Stimulated activated CD4-positive, alpha-beta T cell treated with anti-CD3 and anti-CD28 coated beads, TNF-alpha, amount 100 ng/mL, for 48 hours (primary cell): ENCODE results near the gene APPBP2.
A peak's percentile ranks its signal among the peaks of the same experiment; 100 is the strongest.
"Not testable (repeated sequence)": the region's sequence is repeated elsewhere in the genome, so short reads cannot be mapped to it uniquely, and the experiment has no call there.

Source experiments
- DNase-seq, 3 donors: peaks; one replicate each; pipeline ENCODE4 v3.0.0-alpha.2; 2020; ENCODE audit warnings: low read depth in 3 of 3

The APPBP2 gene

DNA sequence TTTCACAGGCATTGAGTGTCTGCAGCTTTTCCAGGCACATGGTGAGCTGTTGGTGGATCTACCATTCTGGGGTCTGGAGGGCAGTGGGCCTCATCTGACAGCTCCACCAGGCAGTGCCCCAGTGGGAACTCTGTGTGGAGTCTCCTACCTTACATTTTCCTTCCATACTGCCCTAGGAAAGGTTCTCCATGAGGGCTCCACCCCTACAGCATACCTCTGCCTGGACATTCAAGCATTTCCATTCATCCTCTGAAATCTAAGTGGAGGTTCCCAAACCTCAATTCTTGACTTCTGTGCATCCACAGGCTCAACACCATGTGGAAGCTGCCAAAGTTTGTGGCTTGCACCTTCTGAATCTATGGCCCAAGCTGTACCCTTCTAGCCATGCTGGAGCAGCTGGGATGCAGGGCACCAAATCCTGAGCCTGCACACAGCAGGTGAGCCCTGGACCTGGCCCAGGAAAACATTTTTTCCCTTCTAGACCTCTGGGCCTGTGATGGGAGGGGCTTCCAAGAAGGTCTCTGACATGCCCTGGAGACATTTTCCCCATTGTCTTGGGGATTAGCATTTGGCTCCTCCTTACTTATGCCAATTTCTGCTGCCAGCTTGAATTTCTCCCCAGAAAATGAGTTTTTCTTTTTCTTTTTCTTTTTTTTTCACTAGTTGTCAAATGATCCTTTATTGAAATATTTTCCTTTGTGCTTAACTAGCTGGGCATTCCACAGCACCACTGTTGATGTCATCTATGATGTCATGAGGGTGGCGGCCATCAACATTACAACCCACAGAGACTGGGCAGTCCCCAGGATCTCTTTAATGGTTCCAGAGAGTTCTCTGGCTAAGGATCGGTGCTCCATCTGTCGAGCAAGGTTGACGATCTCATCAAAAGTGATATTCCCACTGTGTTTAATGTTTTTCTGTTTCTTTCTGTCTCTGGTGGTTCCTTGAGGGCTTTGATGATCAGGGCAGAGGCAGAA lies 92.7 kb downstream of the APPBP2 start:
- not testable (repeated sequence) for DNase-seq

DNA sequence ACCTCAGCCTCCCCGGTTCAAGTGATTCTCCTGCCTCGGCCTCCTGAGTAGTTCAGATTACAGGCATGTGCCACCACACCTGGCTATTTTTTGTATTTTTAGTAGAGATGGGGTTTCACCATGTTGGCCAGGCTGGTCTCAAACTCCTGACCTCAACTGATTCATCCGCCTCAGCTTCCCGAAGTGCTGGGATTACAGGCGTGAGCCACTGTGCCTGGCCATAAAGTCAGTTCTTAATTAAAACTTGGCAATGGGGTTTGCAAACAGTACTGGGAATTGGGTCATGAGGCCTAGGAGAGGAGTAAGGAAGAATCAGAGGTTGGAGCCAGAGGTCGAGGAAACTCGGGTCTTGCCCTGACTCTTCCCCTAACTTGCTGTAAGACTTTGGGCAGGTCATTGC lies 95.5 kb downstream of the APPBP2 start:
- DNase-seq, result not testable (repeated sequence)

DNA sequence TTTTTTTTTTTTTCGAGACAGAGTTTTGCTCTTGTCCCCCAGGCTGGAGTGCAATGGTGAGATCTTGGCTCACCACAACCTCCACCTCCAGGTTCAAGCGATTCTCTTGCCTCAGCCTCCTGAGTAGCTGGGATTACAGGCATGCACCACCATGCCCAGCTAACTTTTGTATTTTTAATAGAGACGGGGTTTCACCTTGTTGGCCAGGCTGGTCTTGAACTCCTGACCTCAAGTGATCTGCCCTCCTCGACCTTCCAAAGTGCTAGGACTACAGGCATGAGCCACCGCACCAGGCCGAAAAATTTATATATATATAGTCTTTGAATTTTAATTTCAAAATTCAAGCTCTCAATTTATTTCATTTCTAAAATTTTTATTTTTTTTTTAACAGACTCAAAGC lies 97.6 kb downstream of the APPBP2 start:
- DNase-seq, result not testable (repeated sequence)

DNA sequence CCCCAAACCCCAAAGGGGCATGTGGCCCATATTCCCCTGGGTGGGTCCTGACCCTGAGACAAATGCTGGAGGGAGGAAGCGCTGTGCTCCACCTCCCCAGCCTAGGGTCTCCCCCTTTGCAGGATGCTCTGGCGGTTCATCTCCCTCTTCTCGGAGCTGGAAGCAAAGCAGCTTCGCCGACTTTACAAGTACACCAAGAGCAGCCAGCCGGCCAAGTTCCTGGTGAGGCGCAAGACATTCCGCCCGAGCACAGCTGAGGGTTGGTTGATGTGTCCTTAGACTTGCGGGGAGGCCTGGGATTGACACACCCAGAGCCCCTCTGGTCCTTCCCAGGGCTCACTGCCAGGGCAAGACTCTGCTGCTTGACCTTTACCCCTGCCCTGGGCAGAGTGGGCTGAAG lies 99.4 kb downstream of the APPBP2 start:
- no peak for DNase-seq

DNA sequence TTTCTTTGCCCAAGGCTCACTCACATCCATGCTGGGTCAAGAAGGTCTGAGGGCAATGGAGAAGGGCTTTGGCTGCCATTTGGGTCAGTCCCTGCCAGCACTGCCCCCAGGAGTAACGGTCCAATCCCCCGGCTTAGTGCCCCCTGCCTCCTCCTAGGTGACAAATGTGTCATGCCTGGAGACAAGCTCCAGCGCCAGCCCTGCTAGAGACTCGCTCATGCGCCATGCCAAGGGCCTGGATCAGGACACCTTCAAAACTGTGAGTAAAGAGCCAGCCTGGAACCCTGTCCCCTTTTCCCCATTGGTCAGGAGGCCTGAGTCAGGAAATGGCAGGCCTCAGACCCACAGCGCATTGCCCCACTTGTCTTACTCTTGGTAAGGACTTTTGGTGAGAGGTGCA lies 100.4 kb downstream of the APPBP2 start:
- no peak for DNase-seq

DNA sequence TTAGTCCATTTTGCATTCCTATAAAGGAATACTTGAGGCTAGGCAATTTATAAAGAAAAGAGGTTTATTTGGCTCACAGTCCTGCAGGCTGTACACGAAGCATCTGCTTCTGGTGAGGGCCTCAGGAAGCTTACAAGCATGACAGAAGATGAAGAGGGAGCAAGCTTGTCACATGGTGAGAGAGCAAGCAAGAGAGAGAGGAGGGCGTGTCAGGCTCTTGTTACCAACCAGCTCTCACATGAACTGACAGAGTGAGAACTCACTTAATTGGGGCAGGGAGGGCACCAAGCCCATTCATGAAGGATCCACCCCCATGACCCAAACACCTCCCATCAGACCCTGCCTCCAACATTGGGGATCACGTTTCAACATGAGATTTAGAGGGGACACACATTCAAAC lies 102.2 kb downstream of the APPBP2 start:
- no peak for DNase-seq

DNA sequence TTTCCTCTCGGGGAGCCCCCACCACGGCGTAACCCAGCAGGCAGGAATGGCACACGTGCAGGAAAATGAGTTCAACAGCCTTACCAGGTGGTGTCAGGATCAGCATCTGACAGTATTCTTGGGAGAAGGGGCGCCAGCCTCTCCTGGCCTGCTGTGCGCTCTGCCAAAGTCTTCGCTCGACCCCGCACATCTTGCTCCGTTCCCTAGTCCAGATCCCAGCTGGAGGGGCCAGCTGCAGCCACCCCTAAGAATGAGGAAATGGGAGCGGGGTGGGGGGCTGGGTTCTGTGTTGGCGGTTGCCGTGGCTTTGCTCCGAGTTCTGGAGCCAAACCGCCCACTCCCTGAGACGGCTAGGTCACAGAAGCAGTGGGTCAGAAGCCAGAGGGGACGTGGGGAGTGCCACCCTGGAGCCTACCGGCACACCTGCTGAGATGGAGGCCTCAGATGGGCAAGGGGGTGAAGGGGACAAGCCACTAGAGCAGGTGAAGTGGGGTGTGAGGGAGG lies 103.8 kb downstream of the APPBP2 start, which contains the start of gene CHCT1:
TSS of gene CHCT1 (plus strand) at position 328 of the 504 bp plus-strand sequence. CDS start at position 432, 104 bp downstream.
- no peak for DNase-seq

DNA sequence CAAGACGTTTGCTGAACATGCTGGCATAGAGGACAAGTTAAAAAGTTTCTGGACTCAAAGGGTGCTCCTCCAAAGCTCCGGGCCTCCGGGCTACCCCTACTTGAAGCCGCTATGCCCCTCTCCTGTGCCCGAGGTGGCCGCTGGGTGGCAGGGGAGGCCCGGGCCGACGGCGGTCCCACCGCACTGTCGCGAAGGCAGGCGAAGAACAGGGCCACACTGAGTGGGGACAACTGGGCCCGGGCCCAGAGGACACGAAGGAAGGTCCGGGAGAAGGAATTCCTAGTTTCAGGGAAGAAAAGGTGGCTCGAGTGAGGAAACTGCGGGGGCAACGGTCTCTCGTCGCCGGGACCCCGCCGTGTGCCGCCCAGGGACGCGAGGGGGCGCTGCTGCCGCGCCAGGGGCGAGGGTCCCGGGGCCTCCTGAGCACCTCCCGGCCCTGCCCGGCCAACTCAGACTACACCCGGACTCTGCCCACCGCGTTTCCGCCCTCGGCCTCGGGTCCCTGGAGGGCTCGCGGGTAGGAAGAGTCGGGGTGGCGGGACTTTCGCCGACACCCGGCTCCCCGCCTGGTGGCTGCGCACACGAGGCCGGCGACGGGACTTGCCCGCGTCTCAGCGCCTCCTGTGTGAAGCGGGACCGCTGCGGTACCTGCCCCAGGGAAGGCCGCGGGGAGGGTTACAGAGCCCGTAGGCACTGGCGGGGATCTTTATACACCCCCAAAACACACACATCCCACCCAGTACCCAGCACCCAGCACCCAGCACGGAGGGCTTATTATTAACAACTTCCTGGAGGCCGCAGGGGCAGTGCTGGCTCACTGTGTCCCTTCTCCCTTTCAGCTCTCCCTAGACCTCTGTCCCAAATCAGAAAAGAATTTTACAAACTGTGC lies 104.5 kb downstream of the APPBP2 start:
- DNase-seq, result peak; percentile 58 to 70 (median 58)

DNA sequence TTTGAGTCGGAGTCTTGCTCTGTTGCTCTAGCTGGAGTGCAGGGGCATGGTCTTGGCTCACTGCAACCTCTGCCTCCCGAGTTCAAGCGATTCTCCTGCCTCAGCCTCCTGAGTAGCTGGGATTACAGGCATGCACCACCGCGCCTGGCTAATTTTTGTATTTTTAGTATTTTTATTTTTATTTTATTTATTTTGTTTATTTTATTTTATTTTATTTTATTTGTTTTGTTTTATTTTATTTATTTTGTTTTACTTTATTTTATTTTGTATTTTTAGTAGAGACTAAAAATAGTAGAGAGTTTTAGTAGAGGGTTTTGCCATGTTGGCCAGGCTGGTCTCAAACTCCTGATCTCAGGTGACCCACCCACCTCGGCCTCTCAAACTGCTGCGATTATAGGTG lies 106.2 kb downstream of the APPBP2 start:
- DNase-seq, result not testable (repeated sequence)

DNA sequence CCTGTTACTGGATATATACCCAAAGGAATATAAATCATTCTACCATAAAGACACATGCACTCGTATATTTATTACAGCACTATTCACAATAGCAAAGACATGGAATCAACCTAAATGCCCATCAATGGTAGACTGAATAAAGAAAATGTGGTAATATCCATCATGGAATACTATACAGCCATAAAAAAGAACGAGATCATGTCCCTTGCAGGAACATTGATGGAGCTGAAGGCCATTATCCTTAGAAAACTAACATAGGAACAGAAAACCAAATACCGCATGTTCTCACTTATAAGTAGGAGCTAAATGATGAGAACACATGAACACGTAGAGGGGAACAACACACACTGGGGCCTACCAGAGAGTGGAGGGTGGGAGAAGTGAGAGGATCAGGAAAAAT lies 107.0 kb downstream of the APPBP2 start:
- DNase-seq, result not testable (repeated sequence)

DNA sequence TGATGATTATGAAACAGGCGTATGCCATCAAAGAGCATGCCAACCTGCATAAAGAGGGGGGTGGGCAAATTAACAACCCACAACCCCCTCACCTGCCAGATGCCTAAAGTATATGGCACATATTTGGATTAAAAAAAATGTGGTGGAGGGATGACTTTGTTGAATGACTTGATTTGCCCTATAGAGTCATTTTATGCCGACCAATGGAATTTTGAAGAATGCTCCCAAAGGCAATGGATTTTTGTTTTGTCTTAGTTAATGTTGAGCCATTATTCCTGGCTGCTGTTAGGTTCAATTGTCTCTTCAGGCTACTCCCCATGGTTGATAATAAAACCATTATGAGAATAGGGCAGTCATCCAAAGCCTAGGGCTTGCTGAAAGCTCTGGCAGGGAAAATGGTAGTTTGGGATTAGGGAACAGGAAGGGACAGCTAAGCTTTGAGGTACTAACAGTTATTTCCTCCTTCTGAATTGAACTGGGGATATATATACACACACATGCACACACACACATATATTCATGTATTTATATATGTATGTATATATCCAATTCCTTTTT lies 109.6 kb downstream of the APPBP2 start:
- DNase-seq, result no peak

DNA sequence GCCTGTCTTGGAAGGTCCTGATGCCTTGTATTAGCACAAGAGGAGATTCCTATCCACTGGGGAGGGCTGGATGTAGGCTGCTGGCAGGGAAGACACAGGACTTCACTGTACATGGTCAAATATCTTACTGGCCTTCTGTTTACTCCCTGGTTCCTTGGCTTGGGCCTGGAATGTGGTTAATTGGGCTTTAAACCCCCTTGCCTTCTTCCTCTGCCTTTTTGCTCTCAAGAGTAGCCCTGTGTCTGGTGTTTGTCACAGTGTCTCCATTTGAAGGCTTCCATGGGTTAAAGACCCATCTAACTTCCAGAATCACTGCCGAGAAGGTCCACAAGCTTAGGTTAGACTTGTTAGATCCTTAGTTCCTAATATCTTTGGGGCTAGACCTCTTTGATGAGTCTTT lies 110.9 kb downstream of the APPBP2 start:
- DNase-seq, result no peak

DNA sequence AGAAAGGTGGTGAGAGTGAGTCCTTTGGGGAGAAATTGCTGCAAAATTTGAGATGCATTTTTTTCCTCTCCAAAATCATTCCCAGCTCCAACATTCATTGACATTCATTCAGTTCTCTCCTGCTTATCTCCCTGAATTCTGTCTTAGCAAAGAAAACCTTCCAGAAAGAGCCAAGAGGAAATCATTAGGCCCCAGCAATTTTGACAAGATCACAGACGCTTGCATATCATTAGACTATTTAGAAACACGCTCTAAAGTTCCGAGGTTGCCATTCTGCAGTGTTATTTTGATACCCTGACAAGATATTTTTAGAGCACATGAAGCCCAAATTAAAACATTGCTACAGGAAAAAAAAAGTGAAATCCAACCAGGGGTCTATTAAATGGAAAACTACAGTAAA lies 113.3 kb downstream of the APPBP2 start:
- DNase-seq, result no peak

DNA sequence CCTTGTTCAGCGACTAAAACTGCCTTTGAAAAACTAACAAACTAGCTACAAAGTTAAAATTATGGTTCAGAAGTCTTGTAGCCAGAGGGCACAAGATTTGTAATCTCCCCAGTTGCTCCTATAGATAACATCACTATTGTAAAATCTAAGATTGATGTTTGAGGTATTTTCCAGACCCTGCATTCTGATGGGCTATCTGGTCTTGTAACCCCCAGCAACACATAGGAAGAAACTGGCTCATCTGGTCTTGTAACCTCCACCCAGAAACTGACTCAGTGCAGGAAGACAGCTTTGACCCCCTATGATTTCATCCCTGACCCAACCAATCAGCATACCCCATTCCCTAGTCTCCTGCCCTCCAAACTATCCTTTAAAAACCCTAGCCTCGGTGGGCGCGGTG lies 116.0 kb downstream of the APPBP2 start:
- no peak for DNase-seq

DNA sequence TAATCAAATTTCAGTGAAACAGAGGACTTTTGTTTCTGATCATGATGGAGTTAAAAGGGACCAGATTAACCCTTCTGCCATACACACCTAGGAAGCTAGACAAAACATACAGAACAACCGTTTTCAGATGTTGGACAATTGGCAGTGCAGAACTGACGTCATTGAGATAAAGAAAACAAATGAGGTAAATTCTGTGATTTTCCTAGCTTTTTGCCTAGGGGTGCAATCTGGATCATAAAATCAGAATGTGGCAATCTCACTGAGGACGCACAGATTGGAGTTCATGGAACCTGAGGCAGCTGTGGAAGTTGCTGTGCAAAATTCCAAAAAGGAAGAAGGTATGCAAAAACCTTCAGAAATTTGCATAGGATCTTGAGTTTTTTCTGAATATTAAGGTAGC lies 119.2 kb downstream of the APPBP2 start:
- DNase-seq, result no peak

DNA sequence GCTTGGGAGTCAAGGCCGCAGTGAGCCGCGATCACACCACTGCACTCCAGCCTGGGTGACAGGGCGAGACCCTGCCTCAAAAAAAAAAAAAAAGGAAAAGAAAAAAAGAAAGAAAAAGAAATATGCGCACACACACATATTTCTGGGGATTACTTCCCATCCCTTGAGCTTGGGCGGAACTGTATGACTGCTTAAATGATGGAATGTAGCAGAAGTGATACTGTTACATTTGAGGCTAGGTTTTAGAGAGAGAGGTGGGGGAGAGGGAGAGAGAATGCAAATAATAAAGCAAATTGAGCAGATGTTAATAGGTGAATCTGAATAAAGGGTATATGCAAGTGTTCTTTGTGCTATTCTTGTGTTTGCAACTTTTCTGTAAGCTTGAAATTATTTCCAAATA lies 122.1 kb downstream of the APPBP2 start:
- no peak for DNase-seq

DNA sequence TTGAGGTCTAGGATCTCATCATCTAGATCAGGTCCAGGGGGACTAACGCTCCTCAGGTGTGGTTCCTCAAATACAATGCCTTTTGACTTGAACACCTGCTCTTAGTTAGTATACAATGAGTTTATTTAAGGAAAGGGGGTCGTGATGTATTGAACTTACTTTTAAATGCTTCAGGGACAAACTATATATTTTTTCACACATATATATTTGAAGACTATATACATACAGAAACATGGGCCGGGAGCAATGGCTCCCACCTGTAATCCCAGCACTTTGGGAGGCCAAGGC lies 122.6 kb downstream of the APPBP2 start:
- no peak for DNase-seq

DNA sequence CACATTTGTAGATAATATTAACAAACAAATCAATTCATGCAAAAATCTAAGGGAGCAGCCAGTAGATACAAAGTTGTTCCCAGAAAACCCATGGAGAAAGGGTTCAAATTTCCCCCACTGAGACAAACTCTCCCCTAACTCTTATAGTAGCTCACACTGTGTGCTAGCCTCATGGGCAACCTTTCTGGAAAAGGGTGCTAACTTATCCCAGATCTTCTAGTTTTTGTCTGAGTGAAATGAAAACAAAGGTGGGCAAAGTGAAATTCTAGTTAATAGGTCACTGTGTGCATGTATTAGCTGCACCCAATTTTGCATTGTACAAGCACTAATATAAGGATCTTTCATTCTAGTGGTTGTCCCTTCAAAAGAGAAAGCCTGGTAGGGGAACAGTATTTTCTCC lies 124.2 kb downstream of the APPBP2 start:
- no peak for DNase-seq

DNA sequence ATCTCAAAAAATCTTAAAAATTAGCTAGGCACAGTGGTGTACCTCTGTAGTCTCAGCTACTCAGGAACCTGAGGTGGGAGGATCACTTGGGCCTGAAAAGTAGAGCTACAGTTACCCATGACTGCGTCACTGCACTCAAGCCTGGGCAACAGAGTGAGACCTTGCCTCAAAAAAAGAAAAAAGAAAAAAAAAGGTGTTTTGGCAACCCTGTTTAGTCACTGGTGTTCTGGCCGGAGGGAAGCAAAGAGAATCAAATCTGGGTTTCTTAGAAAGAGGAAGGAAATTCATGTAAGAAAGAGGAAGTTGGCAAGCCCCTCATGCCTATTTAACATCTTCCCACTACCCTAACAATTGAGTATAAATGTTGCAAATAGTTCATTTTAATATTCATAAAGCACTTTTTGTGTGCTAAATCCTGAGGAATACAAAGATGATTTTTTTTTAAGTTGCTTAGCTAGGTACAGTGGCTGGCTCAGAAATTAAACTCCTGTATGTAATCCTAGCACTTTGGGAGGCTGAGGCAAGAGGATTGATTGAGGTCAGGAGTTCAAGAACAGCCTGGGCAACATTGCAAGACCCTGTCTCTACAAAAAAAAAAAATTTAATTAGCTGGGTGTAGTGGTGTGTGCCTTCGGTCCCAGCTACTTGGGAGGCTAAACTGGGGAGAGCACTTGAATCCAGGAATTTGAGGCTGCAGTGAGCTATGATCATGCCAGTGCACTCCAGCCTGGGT lies 127.6 kb downstream of the APPBP2 start:
- DNase-seq, result no peak

DNA sequence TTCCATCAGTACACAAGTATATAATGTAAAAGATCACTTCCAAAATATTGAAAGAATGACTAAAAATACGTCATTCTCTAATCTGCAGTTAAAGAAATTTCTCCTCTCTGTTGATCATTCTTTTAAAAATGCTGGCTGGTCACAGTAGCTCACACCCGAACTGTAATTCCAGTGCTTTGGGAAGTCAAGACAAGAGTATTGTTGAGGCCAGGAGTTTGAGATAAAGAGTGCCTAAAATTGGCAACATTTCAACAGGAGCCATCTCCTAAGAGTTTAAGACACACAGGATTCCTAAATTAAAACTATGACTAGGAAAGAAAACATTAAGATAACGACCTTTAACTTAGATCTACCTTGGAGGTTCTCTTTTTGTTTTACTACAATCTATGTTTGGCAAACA lies 129.6 kb downstream of the APPBP2 start:
- no peak for DNase-seq

DNA sequence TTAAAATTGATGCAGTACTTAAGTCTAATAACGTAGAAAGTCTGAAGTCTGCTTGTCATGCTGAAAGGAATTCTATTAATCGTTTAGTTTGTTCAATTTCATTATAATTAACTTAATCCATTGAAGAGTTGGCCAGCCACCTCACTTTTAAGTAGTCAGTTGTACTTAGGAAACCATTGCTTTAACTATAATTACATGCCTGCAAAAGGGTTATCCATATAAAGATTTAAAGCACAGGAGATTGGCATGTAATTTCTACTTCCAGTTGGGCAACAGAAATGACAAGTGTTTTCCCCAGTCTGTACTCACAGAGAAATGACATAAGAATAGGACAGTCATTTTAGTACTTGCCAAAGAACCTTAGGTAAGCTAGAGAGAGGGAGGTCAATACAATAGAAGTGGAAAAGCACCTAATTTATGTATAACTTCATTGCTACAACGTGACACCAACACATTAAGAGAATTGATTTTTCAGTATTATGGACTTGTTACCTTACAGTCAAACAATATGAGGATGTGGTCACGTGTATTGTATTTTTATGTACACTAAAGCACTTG lies 130.5 kb downstream of the APPBP2 start:
- no peak for DNase-seq
